ENCODE measurements around the gene ENTR1.

The ENTR1 gene

DNA sequence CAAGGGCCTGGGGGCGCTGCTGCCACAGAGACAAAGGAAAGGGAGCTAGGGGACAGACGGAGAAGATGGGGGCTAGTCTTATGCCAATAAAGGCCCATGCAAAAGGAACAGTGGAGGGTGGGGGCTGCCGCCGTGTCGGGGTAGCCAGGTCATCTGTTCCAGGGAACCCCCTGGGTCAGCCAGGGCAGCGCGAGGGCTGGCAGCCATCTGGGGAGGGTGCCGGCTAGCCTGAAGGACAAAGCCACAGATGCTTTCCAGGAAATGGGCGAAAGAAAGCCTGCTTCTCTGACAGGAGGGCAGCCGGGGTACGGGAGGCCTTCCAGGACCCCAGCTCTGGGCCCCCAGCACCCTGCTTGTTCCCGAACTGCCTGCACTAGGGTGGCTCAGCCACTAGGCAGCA lies 35.3 kb downstream of the ENTR1 start:
- ChIA-PET CTCF (interaction anchor here (0.7 to 5.2 kb wide), 4 partner anchors 11 to 64 kb away, joined by 3 to 54 read pairs (median 4); partner anchors contain the start of gene DNLZ), POLR2A (interaction anchor here (0.7 to 1.1 kb wide), 2 partner anchors 15 to 49 kb away, joined by 3 to 4 read pairs; no protein-coding TSS in a partner anchor)
- no peak overlapping the region for H3K4me3 ChIP-seq (ENCODE audit: low read depth, low read length)
- no peak for DNase-seq (ENCODE audit: low read depth, low spot score)
- TF ChIP-seq, protein P1, sequence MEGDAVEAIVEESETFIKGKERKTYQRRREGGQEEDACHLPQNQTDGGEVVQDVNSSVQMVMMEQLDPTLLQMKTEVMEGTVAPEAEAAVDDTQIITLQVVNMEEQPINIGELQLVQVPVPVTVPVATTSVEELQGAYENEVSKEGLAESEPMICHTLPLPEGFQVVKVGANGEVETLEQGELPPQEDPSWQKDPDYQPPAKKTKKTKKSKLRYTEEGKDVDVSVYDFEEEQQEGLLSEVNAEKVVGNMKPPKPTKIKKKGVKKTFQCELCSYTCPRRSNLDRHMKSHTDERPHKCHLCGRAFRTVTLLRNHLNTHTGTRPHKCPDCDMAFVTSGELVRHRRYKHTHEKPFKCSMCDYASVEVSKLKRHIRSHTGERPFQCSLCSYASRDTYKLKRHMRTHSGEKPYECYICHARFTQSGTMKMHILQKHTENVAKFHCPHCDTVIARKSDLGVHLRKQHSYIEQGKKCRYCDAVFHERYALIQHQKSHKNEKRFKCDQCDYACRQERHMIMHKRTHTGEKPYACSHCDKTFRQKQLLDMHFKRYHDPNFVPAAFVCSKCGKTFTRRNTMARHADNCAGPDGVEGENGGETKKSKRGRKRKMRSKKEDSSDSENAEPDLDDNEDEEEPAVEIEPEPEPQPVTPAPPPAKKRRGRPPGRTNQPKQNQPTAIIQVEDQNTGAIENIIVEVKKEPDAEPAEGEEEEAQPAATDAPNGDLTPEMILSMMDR (IDR thresholded peaks at IDR 0.05; ENCODE audit: insufficient read depth, low read length, missing control alignments), result no peak

- DNase-seq (ENCODE audit: low read depth, low spot score), result no peak
- TF ChIP-seq, protein P1 (IDR thresholded peaks at IDR 0.05; ENCODE audit: insufficient read depth, low read length, missing control alignments), result no peak
- ChIA-PET CTCF (interaction anchor here (0.8 to 5.2 kb wide), 4 partner anchors 11 to 61 kb away, joined by 4 to 54 read pairs (median 6); partner anchors contain the start of gene DNLZ), POLR2A (interaction anchor here (0.7 to 1.4 kb wide), 4 partner anchors 9 to 48 kb away, joined by 3 to 4 read pairs (median 4); partner anchors contain the start of gene DNLZ)
- no peak overlapping the region for H3K4me3 ChIP-seq (ENCODE audit: low read depth, low read length)
Observed at GRCh38 chr9:136374183-136374575, 36.2 kb downstream of the ENTR1 start.

- CTCF ChIA-PET, result interaction anchor here (1.6 to 5.2 kb wide), 3 partner anchors 10 to 60 kb away, joined by 6 to 54 read pairs (median 7); partner anchors contain the start of gene DNLZ
- H3K4me3 ChIP-seq (ENCODE audit: low read depth, low read length), result no peak within 1 kb of the TSS
- DNase-seq (ENCODE audit: low read depth, low spot score), result no peak
- POLR2A ChIA-PET, result interaction anchor here (1.1 to 1.5 kb wide), 5 partner anchors 8 to 48 kb away, joined by 3 to 7 read pairs (median 4); partner anchors contain the start of gene DNLZ
- TF ChIP-seq, protein P1 (IDR thresholded peaks at IDR 0.05; ENCODE audit: insufficient read depth, low read length, missing control alignments), result no peak
Observed at GRCh38 chr9:136373300-136374182, 36.9 kb downstream of the ENTR1 start, which contains the start of gene CARD9. Gene CARD9 (minus strand): TSS chr9:136373669. CDS start chr9:136372078, 1,591 bp downstream.

GRCh38 chr9:136372561-136373299 lies 37.7 kb downstream of the ENTR1 start:
- POLR2A ChIA-PET, result interaction anchor here (1.5 kb wide), 2 partner anchors 10 to 46 kb away, joined by 4 to 7 read pairs; partner anchors contain the start of gene DNLZ
- peak; percentile 21 for DNase-seq (ENCODE audit: low read depth, low spot score)

DNA sequence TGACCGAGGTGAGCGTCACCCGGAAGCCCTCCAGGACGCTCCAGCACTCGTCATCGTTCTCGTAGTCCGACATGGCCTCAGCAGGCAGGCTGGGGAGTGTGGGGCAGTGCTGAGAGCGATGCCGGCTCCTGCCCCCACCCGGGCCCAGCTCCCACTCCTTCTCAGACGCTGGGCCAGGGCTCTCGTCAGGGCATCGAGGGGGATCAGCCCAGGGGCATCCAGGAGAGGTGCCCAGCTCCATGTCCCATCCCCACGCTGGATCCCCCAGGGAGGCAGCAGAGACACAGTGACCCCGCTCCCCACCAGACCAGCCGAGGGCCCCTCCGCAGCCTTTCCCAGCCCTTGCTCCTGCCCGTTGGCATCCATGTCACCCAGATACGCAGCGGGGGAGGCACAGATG lies 38.4 kb downstream of the ENTR1 start:
- POLR2A ChIA-PET, result interaction anchor here (1.5 kb wide), 2 partner anchors 9 to 46 kb away, joined by 4 to 7 read pairs; partner anchors contain the start of gene DNLZ
- TF ChIP-seq, protein P1 (IDR thresholded peaks at IDR 0.05; ENCODE audit: insufficient read depth, low read length, missing control alignments), result no peak
- no peak for DNase-seq (ENCODE audit: low read depth, low spot score)
- CTCF ChIA-PET, result interaction anchor here (1.6 to 5.2 kb wide), 3 partner anchors 8 to 59 kb away, joined by 5 to 54 read pairs (median 7); partner anchors contain the start of gene DNLZ
- no peak overlapping the region for H3K4me3 ChIP-seq (ENCODE audit: low read depth, low read length)

More at GRCh38 chr9:136372561-136373299, 37.7 kb downstream of the ENTR1 start:
- CTCF ChIA-PET, result interaction anchor here (1.6 to 5.2 kb wide), 3 partner anchors 9 to 59 kb away, joined by 6 to 54 read pairs (median 7); partner anchors contain the start of gene DNLZ
- H3K4me3 ChIP-seq (ENCODE audit: low read depth, low read length), result no peak overlapping the region
- TF ChIP-seq, protein P1 (IDR thresholded peaks at IDR 0.05; ENCODE audit: insufficient read depth, low read length, missing control alignments), result peak; percentile 15
